HL-60/S4 (cell line): ENCODE results near the gene PLPP2.

Experiments used
- in situ Hi-C: fragments of 300-500 bp; cut with MboI; formaldehyde crosslinking; loops from 2 replicates; pipeline ENCODE4 v1.14.3; 2022; ENCODE audit warnings: low sequenced_read_pairs

Gene PLPP2

DNA sequence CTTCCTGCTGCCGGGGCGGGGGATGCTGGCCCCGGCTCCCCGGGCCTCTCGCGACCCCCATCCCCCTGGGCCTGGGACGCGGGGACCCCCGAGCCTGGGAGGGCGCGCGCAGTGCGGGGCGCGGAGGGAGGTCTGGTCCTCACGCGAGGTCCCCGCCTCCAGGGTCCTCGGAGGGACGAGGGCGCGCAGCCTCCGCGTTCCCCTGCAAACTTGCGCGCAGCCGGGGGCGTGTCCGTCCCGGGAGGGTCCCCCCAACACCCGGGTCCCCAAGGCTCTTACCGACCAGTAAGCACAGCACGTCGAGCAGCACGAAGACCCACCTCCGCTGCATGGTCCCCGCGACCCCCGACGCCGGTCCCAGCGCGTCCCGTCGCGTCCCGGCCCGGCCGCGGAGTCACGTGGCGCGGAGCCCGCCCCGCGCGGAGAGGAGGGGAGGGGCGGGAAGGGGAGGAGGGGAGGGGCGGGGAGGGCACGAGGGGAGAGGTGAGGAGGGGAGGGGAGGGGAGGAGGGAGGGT is at the start of gene PLPP2:
TSS of gene PLPP2 (minus strand) at position 398 of the 516 bp plus-strand sequence. CDS start at position 331, 67 bp downstream.
- in situ Hi-C loops = no loop called here

DNA sequence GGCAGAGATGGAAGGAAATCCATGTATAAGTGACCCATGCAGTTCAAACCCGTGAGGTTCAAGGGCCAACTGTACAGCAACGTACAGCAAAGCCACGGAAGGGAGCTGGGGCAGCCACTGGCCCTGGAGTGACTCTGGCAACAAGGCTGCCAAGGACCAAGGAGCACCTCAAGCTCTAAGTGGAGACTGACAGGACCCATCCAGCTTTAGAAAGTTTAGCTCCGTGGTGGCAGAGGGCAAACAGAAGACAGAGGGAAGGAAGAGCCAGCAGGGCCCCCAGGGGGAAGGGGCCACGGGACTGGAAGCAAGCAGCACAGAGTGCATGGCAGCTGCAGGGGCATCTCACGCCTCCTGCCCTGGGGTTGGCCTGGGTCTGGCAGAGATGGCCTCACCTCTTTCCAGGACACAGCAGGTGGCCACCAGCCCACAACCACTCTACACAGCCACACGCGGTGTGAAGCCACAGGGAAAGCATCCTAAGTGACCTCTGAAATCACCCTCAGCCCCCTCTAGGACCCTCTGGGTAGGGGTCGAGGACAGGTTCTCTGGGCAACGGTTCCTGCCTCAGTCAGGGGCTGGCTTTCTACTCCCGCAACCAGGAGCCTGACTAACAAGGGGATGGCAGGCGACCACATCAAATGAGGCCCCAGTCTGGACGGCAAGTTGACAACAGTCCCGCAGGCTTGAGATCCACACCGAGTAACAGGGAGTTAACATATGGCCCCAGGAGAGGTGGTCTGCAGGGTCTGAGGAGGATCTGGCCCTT is 49.6 kb upstream of the PLPP2 start:
- in situ Hi-C loops = no loop called here

DNA sequence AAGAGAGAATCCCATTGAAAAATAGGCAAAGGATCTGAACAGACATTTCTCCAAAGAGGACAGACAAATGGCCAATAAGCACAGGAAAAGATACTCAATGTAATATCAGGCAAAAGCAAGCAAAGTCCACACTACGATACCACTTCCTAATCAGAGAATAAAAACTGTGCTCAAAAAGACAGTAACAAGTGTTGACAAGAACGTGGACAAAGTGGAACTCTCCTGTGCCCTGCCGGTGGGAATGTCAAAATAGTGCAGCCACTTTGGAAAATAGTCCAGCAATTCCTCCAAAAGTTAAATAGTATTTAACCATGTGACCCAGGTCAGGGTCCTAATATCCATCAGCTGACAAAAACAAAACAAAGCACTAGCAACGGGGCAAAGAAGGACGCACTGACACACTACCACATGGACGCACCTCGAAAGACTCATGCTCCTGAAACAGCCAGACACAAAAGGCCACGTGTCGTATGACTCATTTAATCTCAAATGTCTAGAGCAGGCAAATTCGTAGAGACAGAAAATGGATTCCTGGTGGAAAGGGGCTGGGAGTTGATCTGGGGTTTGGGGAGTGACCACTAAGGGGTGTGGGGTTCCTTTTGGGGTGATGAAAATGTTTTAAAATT is 48.2 kb upstream of the PLPP2 start:
- in situ Hi-C loops = no loop called here

DNA sequence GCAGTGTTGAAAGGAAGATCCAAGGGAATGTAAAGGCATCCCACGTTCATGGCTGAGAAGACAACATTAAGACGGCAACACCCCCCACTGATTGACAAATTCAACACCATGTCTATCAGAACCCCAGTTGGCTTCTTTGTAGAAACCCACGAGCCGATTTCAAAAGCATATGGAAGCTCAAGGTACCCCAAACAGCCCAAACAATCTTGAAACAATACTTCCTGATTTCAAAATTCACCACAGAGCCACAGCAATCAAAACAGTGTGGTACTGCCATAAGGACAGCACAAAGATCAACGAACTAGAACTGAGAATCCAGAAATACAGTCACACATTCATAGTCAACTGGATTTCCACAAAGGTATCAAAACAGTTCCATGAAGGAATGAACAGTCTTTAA is 47.2 kb upstream of the PLPP2 start:
- in situ Hi-C loops = no loop called here

DNA sequence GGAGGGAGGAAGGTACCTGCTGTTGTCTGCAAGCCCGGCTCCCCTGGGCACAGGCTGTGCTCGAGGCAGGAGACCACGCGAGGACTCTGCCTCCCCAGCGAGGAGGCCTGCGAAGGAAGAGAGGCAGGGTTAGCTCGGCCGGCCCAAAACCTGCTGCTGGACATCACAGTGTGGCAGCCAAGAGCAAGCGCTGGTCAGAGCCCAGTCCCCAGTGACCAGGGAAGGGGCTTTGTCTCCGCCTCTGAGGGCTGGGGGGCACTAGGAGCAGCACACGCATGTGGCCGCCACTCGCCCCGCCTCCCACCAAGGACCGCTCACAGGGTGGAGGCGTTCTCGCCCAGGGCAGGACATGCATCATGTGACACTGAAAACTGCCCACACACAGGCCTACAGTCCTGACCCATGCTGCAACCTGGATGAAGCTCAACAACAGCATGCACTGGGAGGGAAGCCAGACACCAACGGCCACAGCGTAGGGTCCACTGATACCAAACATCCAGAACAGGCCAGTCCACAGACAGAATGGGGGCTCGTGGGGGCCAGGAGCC is 44.9 kb upstream of the PLPP2 start:
- in situ Hi-C loops = no loop called here

DNA sequence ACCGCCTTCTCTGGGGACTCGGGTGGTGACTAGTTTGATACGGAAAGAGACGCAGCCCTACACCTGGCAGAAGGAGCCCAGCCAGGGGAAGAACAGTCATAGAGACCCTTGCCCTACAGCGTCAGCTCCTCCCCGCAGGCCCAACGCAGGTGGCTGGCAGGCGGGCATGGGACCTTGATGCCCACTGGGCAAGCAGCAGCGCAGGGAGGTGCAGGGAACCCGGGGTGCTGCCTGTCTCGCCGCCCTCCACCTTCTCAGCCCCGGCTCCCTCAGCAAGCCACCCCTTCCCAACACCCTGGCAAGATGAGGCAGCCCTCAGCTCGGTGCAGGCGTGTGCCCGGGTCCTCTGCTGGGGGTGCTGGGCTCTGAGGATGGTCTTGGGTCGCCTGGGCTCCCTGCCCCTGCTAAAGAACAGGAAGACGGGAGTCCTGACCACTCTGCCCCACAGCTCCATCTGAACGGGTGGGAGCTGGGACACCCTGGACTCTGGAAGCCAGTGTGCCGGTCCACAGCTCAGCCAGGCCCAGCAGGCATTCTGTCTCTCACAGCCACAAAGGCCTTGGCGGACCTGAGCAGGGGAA is 44.4 kb upstream of the PLPP2 start:
- in situ Hi-C loops = no loop called here

DNA sequence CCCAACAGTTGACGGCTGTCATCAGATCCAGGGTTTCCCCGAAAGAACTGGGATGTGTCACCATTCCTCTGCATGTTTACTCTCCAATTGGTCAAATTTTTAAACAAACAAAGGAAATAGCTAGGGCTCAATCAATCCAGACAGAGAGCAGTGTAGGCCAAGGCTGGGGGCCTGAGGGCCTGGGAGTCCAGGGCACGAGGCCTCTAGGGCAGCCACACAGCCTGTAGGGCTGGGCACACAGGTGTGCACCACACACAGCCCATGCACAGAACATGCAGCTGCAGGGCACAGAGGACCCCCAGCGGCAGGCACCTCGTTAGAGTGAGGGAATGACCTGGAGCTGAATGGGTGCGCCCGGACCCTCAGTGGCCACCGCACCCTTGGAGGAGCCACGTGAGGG is 43.9 kb upstream of the PLPP2 start:
- in situ Hi-C loops = no loop called here

DNA sequence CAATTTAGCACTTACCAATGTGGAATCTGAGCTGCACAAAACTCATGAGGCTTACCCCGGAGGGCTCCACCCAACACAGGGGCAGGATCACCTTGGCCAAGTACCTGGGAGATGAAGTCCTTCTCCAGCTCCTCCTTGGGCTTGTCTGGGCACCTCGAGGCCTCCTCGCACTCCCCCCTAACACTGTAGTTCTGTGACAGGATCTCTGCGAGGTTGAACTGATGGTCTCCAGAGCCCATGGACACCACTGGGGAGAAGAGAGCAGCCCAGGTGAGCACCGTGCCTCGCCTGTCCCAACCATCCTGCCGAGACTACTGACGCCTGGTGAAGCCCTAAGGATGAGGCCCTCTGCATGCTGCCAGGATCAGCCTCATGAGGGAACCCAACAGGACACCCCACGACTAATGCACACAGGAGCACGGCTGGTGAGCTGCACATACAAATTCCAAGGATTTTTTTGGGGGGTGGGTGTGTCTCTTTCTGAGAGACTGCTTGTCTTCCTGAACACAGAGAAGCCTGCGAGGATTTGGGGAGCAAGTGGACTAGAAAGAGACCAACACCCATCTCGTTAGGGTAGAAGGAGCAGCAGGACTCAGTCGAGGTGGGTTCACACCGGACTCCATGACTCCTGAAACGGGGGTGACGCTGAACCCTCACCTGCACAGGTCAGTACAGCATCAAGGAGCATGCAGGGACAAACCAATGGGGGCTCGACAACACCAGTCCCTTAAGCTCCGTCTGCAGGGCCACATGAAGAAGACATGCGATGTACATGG is 43.3 kb upstream of the PLPP2 start:
- in situ Hi-C loops = no loop called here

DNA sequence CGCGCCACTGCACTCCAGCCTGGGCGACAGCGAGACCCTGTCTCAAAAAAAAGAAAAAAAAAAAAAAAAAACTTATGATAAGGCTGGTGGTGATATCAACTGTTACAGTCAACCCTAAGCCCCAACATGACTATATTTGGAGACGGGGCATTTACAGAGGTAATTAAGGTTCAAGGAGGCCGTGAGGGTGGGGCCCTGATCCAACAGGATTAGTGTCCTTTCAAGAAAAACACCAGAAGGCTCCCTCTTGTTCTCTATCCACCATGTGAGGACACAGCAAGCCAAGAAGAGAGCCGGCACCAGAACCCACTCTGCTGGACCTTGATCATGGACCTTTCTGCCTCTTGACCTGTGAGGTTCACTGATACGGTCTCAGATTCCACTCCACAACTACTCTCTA is 39.3 kb upstream of the PLPP2 start:
- in situ Hi-C loops = no loop called here

DNA sequence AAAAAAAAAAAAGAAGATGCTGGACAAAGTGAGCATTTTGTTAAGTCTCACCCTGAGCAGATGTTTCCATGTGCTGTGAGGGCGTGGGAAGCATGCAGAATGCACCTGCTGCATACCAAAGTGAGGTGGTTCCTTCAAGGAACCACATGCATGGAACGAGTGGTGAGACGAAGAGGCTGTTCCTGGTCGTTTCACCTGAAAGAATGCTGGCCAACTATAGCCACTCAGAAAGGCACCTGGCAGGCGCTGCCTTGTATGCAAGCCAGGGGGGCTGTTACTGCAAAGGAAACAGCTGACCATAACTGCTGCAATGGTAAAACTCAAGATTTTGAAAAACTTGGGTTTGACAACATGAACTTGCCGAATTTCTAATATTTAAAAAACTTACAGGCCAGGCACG is 38.7 kb upstream of the PLPP2 start:
- in situ Hi-C loops = no loop called here

DNA sequence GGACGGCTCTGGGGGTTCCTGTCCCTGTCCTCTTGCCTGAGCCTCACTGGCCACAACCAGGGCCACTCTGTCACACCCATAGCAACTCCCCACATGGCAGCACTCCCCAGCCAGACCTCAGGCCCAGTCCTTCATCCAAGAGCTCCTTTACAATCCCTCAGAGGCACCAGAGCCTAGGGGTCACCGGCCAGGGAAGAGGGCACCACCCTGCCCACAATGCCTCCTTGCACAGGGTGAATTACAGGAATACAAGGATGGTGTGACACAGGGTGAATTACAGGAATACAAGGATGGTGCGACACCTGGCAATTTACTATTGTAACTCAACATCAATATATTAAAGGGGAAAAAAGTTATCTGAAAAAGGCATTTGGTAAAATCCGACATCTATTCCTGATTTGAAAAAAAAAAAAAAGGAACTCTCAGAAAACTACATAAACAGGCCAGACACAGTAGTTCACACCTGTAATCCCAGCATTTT is 36.9 kb upstream of the PLPP2 start:
- in situ Hi-C loops = no loop called here

DNA sequence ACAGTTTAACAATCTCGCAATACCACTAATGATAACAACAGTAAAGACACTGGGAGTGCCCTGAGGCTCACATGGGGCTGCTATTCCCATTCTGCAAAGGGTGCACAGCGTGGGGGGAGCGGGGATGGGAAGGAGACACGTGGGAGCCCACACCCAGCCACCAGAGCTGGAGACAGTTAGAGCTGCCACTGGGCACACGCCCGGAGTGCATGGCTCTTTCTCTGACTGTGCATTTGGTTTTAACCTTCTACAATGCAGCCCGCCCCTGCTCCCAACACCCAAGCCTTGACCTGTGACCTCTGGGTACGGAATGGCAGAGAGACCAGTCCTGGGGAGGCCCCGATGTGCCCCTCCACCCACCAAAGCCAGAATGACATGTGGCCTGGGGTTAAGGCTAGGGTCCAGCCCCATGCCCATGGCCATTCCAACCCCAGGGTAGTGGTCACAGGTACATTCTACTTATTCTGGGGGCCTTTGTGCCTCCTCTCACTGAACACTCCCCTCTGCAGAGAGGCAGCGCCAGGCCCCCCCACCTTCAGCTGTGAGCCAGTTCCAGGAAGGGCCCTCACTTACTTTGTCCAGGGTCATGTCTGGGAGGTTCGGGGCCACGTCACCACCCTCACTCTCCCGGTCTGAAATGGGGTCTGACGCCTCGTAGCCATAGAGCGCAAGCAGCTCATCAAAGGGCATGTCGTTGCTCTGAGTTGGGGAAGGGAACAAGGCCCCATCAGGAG is 36.3 kb upstream of the PLPP2 start:
- in situ Hi-C loops = no loop called here

DNA sequence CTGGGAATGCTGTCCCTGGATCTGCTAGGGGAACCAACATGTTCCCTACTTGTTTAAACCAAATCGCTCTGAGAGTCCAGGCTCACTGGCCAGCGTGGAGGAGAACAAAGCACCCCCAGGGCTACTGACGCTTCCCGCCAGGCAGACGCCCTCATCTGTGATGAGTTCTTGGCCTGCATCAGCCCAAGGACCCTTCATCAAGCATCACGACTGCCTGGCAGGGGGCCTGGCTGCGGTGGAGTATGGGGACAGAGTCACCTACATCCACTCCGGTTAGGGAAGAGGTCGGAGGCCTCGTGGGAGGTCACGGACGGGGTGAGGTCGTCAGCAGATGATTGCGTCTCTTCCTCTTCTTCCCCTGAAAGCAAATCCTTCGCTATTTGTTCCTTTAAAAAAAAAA is 35.7 kb upstream of the PLPP2 start:
- in situ Hi-C loops = no loop called here

DNA sequence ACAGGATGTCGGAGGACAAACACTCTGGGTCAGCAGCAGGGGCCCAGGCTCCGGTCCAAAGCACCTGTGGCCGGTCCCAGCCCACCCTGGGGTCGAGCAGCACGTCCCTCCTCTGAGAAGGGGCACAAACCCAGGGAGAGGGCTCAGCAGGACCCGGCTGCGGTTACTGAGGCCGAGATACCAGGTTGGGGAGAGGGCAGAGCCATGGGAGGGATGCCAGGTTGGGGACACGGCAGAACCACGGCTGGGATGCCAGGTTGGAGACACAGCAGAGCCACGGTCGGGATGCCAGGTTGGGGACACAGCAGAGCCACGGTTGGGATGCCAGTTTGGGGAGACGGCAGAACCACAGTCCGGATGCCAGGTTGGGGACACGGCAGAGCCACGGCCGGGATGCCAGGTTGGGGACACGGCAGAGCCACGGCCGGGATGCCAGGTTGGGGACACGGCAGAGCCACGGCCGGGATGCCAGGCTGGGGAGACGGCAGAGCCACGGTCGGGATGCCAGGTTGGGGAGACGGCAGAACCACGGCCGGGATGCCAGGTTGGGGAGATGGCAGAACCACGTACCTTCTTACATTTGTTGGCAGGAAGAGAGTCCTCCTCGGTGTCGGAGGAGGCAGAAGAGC is 34.8 kb upstream of the PLPP2 start:
- in situ Hi-C loops = no loop called here

DNA sequence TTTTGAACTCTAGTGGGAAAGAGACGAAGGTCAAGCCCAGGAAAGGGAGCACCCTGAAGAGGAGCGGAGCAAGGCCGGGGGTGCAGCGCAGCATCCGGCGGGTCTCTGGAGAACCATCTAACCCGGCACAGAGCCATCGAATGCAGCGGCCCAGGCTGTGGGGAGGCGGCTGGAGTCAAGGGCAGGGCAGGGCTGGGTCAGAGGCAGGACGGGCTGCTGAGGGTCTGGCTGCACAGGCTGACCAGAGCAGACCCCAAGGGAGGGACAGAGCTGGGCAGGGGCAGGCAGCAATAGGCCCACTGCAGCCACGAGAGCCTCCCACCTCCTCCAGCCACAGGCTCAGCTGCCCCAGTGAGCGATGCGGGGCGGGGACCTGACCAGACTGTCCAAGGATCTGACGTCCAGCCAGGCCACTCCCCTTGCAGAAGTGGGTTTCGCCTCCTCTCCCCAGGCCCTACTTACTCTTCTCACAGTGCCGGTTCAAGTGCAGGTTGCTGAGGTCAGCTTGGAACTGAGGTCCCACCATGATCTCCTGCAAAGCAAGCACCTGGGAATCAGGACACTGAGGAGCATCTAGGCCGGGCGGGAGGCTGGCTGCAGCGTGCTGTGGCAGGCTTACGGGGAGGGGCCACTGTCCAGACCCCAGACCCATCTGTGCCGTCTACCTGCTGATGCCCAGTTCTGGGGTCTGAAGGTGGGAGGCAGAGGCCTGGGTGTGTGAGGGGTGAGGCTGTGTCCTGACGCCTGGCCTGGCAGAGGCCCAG is 34.2 kb upstream of the PLPP2 start:
- in situ Hi-C loops = no loop called here

DNA sequence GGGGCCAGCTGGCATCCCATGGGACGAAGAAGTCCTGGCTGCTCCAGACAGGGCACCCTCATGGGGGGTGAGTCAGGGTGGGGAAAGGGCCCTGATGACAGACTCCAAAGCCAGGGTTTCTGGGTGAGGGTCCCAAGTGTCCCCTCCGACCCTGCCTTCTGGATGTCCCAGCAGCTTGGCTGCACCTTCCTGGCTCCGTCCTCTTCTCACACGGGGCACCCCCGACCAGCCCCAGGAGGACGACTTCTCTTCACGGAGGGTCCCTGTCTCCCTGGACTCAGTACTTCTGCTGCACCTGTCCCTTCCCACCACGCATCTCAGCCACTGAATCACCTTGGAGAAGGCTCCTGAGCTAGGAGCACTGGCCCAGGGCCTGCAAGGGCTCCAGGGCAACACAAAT is 33.5 kb upstream of the PLPP2 start:
- in situ Hi-C loops = no loop called here

DNA sequence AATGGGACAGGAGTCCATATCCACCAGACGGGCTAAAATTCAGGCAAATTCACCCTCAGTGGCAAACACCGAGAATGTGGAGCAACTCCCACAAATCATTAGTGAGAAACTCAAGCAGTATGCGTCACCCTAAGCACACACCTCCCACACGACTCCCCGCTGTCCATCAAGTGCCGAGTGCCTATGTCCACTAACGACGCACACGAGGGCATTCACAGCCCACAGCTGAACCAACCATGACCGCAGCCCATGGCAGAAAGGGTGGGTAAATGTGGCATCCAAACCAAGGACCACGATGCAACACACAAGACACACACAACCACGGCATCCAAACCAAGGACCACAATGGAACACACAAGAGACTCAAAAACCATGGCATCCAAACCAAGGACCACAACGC is 31.4 kb upstream of the PLPP2 start:
- in situ Hi-C loops = no loop called here

DNA sequence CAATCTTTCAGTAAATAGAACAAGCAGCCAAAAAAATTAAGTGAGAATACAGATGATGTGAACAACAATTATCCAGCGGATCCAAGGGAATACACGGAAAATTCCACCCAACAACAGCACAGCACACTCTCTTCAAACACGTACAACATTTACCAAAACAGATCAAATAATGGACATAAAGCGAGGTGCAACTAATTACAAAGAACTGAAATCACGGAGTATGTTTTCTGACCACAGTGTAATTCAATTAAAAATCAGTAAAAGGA is 27.2 kb upstream of the PLPP2 start:
- in situ Hi-C loops = no loop called here
